Measurements from ENCODE around the gene A1CF. TPM values are rescaled to one million over a fixed set of nuclear protein-coding genes. Genes with fewer than 3 reads are reported as not detected.
A peak's percentile ranks its signal among the peaks of the same experiment; 100 is the strongest.
"Not testable (repeated sequence)": the region's sequence is repeated elsewhere in the genome, so short reads cannot be mapped to it uniquely, and the experiment has no call there.

A1CF gene
- total and polyA plus RNA-seq, 10 of the 15 experiments (the other 5 are each of a cell fraction or from before 2014, with no cell fraction given), result 0.10 TPM; not detected in 9

DNA sequence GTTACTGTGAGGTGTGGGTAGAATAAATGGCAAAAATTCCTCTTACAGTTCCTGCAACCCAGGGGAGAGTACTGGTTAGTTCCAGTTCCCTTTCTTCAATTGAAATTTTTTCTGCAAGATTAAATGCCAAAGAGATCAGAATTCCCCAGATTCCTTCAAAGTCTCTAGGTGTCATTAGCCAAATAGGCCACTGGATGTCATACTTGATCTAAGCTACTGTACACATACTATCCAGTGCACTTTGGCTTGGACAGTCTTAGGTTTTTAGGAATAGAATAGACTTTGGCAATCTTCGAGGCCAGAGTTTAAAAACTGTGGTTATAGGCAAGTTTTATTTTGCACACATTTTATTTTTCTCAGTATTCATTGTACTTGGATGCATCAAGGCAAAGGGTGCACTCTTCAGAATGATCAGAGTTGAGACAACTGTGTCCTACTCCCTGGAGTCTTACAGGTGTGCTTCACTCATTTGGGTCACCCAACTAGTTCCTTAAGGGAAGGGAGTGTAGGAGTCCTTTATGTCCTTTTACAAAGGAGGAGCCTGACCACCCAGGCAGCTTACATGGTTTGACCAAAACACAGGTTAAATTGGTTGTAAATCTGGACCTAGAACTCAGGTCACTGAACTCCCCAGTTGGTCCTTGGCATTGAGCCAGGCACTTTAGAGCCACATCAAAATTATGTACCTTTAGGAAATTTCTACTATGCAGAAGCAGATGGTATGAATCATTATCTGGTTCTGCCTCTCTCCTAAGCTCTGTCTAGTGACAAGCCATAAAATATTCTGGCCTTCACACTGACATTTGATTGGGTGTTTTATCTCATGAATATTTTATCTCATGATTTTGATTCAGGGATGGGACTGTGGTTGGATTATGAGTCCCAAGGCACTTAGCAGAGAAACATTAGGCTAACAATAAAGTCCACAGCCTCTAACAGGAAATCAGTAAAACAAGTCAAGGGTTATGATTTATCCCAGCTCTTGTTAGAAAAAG lies 96.2 kb downstream of the A1CF start:
- H3K27ac ChIP-seq (ENCODE audit: control insufficient read depth, insufficient read depth), result no peak overlapping the region
- intact Hi-C loops (cut with micrococcal nuclease; ENCODE audit: unreplicated experiment) (loop anchor here (10.0 kb wide), 1 partner anchor 106 kb away; no protein-coding TSS in a partner anchor), in situ Hi-C loops (cut with MboI) (no loop called here)
- no peak overlapping the region for H3K4me2 ChIP-seq (ENCODE audit: control insufficient read depth, insufficient read depth)
- POLR2A ChIA-PET, result no interaction called here
- H3K36me3 ChIP-seq (ENCODE audit: control insufficient read depth in 2 of 2, insufficient read depth in 2 of 2, low read length in 1 of 2), result no peaks in the 10 kb centered on the region
- H3K4me3 ChIP-seq, result no peak overlapping the region
- no peak overlapping the region for H2AFZ ChIP-seq (ENCODE audit: control insufficient read depth, low read depth, low read length)
- no peak overlapping the region for H3K9ac ChIP-seq (ENCODE audit: control insufficient read depth, insufficient read depth, low read length)
- BruUV-seq (replicated peaks), result no TSS peak
- H4K20me1 ChIP-seq (ENCODE audit: control insufficient read depth, insufficient read depth), result no peaks in the 10 kb centered on the region
- no peaks in the 10 kb centered on the region for H3K4me1 ChIP-seq (ENCODE audit: control insufficient read depth, insufficient read depth, low read length)
- ATAC-seq (peak; percentile 62), FAIRE-seq (peak; percentile 27), DNase-seq (ENCODE audit: low read depth, low spot score) (no peak)
- TF ChIP-seq SPI1 (IDR thresholded peaks at IDR 0.05; ENCODE audit: borderline replicate concordance, insufficient read depth, low read depth, low read length) (no peak), TCF3 (IDR thresholded peaks at IDR 0.05; ENCODE audit: borderline replicate concordance, insufficient read depth, low read depth, low read length) (no peak), IRF4 (IDR thresholded peaks at IDR 0.05; ENCODE audit: low read depth, low read length) (no peak), RAD21 (IDR thresholded peaks at IDR 0.05; ENCODE audit: insufficient read depth, low read depth, low read length) (peak; percentile 46), RUNX3 (IDR thresholded peaks at IDR 0.05; ENCODE audit: low read length) (no peak)
- TF ChIP-seq, protein P1, sequence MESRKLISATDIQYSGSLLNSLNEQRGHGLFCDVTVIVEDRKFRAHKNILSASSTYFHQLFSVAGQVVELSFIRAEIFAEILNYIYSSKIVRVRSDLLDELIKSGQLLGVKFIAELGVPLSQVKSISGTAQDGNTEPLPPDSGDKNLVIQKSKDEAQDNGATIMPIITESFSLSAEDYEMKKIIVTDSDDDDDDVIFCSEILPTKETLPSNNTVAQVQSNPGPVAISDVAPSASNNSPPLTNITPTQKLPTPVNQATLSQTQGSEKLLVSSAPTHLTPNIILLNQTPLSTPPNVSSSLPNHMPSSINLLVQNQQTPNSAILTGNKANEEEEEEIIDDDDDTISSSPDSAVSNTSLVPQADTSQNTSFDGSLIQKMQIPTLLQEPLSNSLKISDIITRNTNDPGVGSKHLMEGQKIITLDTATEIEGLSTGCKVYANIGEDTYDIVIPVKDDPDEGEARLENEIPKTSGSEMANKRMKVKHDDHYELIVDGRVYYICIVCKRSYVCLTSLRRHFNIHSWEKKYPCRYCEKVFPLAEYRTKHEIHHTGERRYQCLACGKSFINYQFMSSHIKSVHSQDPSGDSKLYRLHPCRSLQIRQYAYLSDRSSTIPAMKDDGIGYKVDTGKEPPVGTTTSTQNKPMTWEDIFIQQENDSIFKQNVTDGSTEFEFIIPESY (IDR thresholded peaks at IDR 0.05), result no peak
- TF ChIP-seq, protein P2, sequence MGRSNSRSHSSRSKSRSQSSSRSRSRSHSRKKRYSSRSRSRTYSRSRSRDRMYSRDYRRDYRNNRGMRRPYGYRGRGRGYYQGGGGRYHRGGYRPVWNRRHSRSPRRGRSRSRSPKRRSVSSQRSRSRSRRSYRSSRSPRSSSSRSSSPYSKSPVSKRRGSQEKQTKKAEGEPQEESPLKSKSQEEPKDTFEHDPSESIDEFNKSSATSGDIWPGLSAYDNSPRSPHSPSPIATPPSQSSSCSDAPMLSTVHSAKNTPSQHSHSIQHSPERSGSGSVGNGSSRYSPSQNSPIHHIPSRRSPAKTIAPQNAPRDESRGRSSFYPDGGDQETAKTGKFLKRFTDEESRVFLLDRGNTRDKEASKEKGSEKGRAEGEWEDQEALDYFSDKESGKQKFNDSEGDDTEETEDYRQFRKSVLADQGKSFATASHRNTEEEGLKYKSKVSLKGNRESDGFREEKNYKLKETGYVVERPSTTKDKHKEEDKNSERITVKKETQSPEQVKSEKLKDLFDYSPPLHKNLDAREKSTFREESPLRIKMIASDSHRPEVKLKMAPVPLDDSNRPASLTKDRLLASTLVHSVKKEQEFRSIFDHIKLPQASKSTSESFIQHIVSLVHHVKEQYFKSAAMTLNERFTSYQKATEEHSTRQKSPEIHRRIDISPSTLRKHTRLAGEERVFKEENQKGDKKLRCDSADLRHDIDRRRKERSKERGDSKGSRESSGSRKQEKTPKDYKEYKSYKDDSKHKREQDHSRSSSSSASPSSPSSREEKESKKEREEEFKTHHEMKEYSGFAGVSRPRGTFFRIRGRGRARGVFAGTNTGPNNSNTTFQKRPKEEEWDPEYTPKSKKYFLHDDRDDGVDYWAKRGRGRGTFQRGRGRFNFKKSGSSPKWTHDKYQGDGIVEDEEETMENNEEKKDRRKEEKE (IDR thresholded peaks at IDR 0.05), result no peak
- TF ChIP-seq, protein P3, sequence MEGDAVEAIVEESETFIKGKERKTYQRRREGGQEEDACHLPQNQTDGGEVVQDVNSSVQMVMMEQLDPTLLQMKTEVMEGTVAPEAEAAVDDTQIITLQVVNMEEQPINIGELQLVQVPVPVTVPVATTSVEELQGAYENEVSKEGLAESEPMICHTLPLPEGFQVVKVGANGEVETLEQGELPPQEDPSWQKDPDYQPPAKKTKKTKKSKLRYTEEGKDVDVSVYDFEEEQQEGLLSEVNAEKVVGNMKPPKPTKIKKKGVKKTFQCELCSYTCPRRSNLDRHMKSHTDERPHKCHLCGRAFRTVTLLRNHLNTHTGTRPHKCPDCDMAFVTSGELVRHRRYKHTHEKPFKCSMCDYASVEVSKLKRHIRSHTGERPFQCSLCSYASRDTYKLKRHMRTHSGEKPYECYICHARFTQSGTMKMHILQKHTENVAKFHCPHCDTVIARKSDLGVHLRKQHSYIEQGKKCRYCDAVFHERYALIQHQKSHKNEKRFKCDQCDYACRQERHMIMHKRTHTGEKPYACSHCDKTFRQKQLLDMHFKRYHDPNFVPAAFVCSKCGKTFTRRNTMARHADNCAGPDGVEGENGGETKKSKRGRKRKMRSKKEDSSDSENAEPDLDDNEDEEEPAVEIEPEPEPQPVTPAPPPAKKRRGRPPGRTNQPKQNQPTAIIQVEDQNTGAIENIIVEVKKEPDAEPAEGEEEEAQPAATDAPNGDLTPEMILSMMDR (IDR thresholded peaks at IDR 0.05 in 2 of 3, conservative IDR thresholded peaks at IDR 0.05 in 1 of 3; ENCODE audit: control insufficient read depth in 2 of 3, extremely low read depth in 1 of 3, insufficient read depth in 1 of 3, low read depth in 3 of 3, low read length in 3 of 3), result peak; percentile 17 to 40 (median 18); a peak in 4 of 6 replicates
- 7% methylated on average over 1 of the region's 1 CpG for WGBS (ENCODE audit: insufficient coverage, insufficient replicate concordance, low lambda C conversion rate, missing lambda C conversion rate)
- RAD21 ChIA-PET (ENCODE audit: unreplicated experiment), result no interaction called here
- H3K9me3 ChIP-seq (replicated peaks; ENCODE audit: control insufficient read depth, insufficient read depth, low read length), result no peaks in the 10 kb centered on the region
- H3K27me3 ChIP-seq (replicated peaks in 1 of 2; ENCODE audit: control insufficient read depth in 2 of 2, insufficient read depth in 2 of 2, low read length in 1 of 2), result no peaks in the 10 kb centered on the region; a peak in 1 of 4 replicates
- H3K79me2 ChIP-seq (ENCODE audit: control insufficient read depth, insufficient read depth, low read length), result no peaks in the 10 kb centered on the region
- CTCF ChIA-PET, result interaction anchor here (1.1 kb wide), 1 partner anchor 10 kb away, joined by 3 read pairs; no protein-coding TSS in a partner anchor
- SMC1A ChIA-PET (ENCODE audit: uncharacterized antibody, unreplicated experiment), result no interaction called here

DNA sequence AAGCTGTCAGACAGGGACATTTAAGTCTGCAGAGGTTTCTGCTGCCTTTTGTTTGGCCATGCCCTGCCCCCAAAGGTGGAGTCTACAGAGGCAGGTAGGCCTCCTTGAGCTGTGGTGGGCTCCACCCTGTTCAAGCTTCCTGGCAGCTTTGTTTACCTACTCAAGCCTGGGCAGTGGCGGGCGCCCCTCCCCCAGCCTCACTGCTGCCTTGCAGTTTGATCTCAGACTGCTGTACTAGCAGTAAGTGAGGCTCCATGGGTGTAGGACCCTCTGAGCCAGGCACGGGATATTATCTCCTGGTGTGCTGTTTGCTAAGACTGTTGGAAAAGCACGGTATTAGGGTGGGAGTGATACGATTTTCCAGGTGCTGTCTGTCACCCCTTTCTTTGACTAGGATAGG lies 97.5 kb downstream of the A1CF start:
- H3K79me2 ChIP-seq (ENCODE audit: control insufficient read depth, insufficient read depth, low read length); ATAC-seq; H3K4me2 ChIP-seq (ENCODE audit: control insufficient read depth, insufficient read depth); H3K27ac ChIP-seq (ENCODE audit: control insufficient read depth, insufficient read depth); H3K36me3 ChIP-seq (ENCODE audit: control insufficient read depth in 2 of 2, insufficient read depth in 2 of 2, low read length in 1 of 2); H3K4me3 ChIP-seq; POLR2A ChIA-PET; BruUV-seq (replicated peaks); FAIRE-seq; H3K27me3 ChIP-seq (replicated peaks in 1 of 2; ENCODE audit: control insufficient read depth in 2 of 2, insufficient read depth in 2 of 2, low read length in 1 of 2); H3K4me1 ChIP-seq (ENCODE audit: control insufficient read depth, insufficient read depth, low read length); H4K20me1 ChIP-seq (ENCODE audit: control insufficient read depth, insufficient read depth); DNase-seq (ENCODE audit: low read depth, low spot score); H3K9ac ChIP-seq (ENCODE audit: control insufficient read depth, insufficient read depth, low read length); RAD21 ChIA-PET (ENCODE audit: unreplicated experiment); H3K9me3 ChIP-seq (replicated peaks; ENCODE audit: control insufficient read depth, insufficient read depth, low read length); H2AFZ ChIP-seq (ENCODE audit: control insufficient read depth, low read depth, low read length); SMC1A ChIA-PET (ENCODE audit: uncharacterized antibody, unreplicated experiment); in situ Hi-C loops (cut with MboI): not testable (repeated sequence)
- intact Hi-C loops (cut with micrococcal nuclease; ENCODE audit: unreplicated experiment), result loop anchor here (10.0 kb wide), 1 partner anchor 107 kb away; no protein-coding TSS in a partner anchor
- WGBS (ENCODE audit: insufficient coverage, insufficient replicate concordance, low lambda C conversion rate, missing lambda C conversion rate), result 11% methylated on average over 5 of the region's 5 CpGs
- CTCF ChIA-PET, result interaction anchor here (1.3 kb wide), 1 partner anchor 104 kb away, joined by 3 read pairs; no protein-coding TSS in a partner anchor

Data from GM12878 (cell line).